ENCODE data around the gene TECPR1. TPM values are rescaled to one million over a fixed set of nuclear protein-coding genes. Genes with fewer than 3 reads are reported as not detected.

The TECPR1 gene
- total RNA-seq, 4 donors from 2014 or later, result 33.8 to 74.1 (median 44.1) TPM

DNA sequence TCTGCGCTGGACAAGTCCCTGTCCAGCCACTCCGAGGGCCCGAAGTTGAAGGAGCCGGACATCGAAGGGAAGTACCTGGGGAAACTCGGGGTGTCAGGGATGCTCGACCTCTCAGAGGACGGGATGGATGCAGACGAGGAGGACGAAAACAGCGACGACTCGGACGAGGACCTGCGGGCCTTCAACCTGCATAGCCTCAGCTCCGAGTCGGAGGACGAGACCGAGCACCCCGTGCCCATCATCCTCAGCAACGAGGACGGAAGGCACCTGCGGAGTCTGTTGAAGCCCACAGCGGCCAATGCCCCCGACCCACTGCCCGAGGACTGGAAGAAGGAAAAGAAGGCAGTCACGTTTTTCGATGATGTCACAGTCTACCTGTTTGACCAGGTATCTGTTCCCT is 57.8 kb downstream of the TECPR1 start:
- H3K27ac ChIP-seq, result no peak overlapping the region
- no peaks in the 10 kb centered on the region for H3K9me3 ChIP-seq
- no peaks in the 10 kb centered on the region for H3K4me1 ChIP-seq
- no peaks in the 10 kb centered on the region for H3K27me3 ChIP-seq
- peaks cover 0 to 62% (median 0%) of the 10 kb centered on the region in 3 donors for H3K36me3 ChIP-seq
- H3K4me3 ChIP-seq, result no peak overlapping the region
- TF ChIP-seq, protein P1, sequence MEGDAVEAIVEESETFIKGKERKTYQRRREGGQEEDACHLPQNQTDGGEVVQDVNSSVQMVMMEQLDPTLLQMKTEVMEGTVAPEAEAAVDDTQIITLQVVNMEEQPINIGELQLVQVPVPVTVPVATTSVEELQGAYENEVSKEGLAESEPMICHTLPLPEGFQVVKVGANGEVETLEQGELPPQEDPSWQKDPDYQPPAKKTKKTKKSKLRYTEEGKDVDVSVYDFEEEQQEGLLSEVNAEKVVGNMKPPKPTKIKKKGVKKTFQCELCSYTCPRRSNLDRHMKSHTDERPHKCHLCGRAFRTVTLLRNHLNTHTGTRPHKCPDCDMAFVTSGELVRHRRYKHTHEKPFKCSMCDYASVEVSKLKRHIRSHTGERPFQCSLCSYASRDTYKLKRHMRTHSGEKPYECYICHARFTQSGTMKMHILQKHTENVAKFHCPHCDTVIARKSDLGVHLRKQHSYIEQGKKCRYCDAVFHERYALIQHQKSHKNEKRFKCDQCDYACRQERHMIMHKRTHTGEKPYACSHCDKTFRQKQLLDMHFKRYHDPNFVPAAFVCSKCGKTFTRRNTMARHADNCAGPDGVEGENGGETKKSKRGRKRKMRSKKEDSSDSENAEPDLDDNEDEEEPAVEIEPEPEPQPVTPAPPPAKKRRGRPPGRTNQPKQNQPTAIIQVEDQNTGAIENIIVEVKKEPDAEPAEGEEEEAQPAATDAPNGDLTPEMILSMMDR (IDR thresholded peaks at IDR 0.05), result no peak
- DNase-seq, result no peak

DNA sequence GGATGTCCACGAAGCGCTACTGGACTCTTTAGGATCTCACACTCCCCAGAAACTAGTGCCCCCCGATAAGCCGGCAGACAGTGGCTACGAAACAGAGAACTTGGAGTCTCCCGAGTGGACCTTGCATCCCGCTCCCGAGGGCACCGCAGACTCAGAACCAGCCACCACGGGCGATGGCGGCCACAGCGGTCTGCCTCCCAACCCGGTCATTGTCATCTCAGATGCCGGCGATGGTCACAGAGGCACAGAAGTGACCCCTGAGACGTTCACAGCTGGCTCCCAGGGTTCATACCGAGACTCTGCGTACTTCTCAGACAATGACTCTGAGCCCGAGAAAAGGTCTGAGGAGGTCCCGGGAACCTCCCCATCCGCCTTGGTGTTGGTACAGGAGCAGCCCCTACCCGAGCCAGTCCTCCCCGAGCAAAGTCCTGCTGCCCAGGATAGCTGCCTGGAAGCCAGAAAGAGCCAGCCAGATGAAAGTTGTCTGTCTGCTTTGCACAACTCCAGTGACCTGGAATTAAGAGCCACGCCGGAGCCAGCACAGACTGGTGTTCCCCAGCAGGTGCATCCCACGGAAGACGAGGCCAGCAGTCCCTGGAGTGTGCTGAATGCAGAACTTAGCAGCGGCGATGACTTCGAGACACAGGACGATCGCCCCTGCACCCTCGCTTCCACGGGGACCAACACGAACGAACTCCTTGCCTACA is 58.4 kb downstream of the TECPR1 start:
- no peaks in the 10 kb centered on the region for H3K4me1 ChIP-seq
- DNase-seq, result no peak
- TF ChIP-seq, protein P1 (IDR thresholded peaks at IDR 0.05), result no peak
- no peak for TF ChIP-seq POLR2A (IDR thresholded peaks at IDR 0.05)
- H3K27ac ChIP-seq, result no peak overlapping the region
- H3K36me3 ChIP-seq, result peaks cover 0 to 67% (median 0%) of the 10 kb centered on the region in 3 donors
- H3K27me3 ChIP-seq, result no peaks in the 10 kb centered on the region
- no peaks in the 10 kb centered on the region for H3K9me3 ChIP-seq
- H3K4me3 ChIP-seq, result no peak overlapping the region

DNA sequence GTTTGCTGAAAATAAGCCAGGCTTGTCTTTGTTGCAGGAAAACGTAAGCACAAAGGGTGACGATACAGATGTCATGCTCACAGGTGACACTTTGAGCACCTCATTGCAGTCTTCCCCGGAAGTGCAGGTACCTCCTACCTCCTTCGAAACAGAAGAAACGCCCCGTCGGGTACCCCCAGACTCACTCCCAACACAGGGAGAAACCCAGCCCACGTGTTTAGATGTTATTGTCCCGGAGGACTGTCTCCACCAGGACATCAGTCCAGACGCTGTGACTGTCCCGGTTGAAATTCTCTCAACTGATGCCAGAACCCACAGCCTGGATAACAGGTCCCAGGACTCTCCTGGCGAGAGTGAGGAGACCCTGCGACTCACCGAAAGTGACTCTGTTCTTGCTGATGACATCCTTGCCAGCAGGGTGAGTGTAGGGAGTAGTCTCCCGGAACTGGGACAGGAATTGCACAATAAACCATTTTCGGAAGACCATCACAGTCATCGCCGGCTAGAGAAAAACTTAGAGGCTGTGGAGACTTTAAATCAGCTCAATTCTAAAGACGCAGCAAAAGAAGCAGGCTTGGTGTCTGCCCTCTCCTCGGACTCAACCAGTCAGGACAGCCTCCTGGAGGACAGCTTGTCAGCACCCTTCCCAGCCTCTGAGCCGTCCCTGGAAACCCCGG is 59.1 kb downstream of the TECPR1 start:
- H3K36me3 ChIP-seq, result peaks cover 0 to 74% (median 0%) of the 10 kb centered on the region in 3 donors
- no peak overlapping the region for H3K27ac ChIP-seq
- H3K4me3 ChIP-seq, result no peak overlapping the region
- no peak for DNase-seq
- H3K4me1 ChIP-seq, result no peaks in the 10 kb centered on the region
- H3K27me3 ChIP-seq, result no peaks in the 10 kb centered on the region
- no peaks in the 10 kb centered on the region for H3K9me3 ChIP-seq
- no peak for TF ChIP-seq POLR2A (IDR thresholded peaks at IDR 0.05)
- TF ChIP-seq, protein P1 (IDR thresholded peaks at IDR 0.05), result no peak

DNA sequence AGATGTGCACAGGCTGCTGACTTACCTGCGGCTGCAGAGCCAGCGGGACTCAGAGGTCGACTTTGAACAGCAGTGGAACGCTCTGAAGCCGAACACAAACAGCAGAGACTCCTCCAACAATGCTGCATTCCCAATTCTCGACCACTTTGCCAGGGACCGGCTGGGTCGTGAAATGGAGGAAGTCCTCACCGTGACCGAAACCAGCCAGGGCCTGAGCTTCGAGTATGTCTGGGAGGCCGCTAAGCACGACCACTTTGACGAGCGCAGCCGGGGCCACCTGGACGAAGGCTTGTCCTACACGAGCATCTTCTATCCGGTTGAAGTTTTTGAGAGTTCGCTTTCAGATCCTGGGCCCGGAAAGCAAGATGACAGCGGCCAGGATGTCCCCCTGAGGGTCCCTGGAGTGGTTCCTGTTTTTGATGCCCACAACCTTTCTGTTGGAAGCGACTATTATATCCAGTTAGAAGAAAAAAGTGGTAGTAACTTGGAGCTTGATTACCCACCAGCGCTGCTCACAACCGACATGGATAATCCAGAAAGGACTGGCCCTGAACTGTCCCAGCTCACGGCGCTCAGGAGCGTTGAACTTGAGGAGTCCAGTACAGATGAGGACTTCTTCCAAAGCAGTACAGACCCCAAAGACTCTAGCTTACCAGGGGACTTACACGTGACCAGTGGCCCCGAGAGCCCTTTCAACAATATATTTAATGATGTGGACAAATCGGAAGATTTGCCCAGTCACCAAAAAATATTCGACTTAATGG is 60.2 kb downstream of the TECPR1 start:
- Histone ChIP-seq H3K9me3 (no peaks in the 10 kb centered on the region), H3K27me3 (no peaks in the 10 kb centered on the region), H3K36me3 (peaks cover 0 to 76% (median 0%) of the 10 kb centered on the region in 3 donors), H3K4me3 (no peak overlapping the region), H3K4me1 (no peaks in the 10 kb centered on the region), H3K27ac (no peak overlapping the region)
- no peak for DNase-seq
- TF ChIP-seq POLR2A (IDR thresholded peaks at IDR 0.05), result no peak
- TF ChIP-seq, protein P1 (IDR thresholded peaks at IDR 0.05), result no peak

DNA sequence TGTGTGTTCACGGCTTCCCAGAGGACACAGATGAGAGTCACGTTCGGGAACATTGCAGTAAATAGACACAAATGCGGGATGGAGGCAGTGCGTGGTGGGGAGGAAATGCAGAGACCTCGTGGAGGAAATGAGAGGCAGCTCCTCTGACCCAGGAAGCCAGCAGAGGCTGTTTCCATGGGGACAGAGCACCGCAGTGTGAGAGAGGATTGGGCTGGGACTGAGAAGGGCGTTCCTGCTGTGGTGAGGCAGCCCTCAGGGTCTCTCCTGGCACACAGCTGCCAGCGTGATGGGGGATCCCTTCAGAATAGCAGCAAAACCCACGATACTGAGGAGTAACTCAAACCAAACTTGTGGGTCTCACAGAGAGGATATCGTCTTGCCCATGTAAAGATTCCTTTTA is 62.5 kb downstream of the TECPR1 start:
- no peak overlapping the region for H3K27ac ChIP-seq
- H3K4me3 ChIP-seq, result no peak overlapping the region
- no peaks in the 10 kb centered on the region for H3K9me3 ChIP-seq
- H3K4me1 ChIP-seq, result no peaks in the 10 kb centered on the region
- no peaks in the 10 kb centered on the region for H3K27me3 ChIP-seq
- DNase-seq, result no peak
- H3K36me3 ChIP-seq, result peaks cover 0 to 56% (median 0%) of the 10 kb centered on the region in 3 donors
- TF ChIP-seq, protein P1 (IDR thresholded peaks at IDR 0.05), result no peak
- TF ChIP-seq POLR2A (IDR thresholded peaks at IDR 0.05), result no peak
